Colon (tissue), 2 donors: ENCODE results near the gene HOXB3.

Experiments
- FAIRE-seq: peaks from 2 replicates; lab custom pipeline; 2012; peaks lifted over from hg19 to GRCh38; lab: Jason Lieb, UNC
- donor health status: control.
- donor health status: control.

HOXB3 gene

DNA sequence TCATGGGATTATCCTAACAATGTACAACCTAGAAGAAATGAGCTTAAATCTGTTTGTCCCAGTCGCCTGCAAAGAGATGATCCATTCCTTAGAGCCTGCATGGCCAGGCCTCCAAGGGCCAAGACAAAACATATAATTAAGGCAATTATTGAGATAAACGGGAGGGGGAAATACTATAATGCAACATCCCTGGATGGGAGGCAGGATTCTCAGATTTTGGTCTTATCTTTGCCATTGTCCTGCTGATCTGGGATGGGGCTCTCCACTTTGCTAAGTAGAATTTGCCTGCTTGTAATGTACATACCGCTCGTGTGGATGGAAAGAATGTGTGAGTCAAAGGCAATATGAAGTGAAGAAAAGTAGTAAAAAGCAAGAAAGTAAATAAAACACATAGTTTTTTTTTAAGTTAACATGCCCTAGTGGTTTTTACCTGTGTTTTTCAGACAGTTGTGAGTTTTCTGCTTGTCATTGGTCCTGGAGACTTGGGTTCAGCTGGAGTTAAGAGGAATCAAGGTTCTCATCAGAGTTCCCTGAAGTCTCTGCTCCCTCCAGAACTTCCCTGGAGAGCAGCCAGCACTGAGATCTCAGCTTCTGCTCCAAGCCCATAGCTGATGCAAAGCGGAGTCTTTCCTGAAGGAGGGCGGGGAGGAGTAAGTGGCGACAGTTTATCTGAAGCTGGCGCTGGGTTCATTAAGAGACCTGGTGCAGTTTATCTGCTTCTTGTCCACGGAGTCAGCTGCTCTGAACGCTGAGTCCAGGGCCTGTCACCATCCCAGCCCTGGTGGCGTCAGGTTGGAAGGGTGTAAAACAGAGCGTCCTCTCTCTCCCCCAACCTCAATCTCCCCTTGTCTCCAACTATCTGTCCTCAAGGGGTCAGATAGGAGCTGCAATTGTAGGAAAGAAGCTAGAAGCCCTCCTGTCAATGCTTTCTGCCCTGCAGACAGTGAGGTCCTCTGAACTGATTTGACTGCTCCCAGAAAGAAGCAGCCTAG lies 89.3 kb downstream of the HOXB3 start:
- no peak for FAIRE-seq

DNA sequence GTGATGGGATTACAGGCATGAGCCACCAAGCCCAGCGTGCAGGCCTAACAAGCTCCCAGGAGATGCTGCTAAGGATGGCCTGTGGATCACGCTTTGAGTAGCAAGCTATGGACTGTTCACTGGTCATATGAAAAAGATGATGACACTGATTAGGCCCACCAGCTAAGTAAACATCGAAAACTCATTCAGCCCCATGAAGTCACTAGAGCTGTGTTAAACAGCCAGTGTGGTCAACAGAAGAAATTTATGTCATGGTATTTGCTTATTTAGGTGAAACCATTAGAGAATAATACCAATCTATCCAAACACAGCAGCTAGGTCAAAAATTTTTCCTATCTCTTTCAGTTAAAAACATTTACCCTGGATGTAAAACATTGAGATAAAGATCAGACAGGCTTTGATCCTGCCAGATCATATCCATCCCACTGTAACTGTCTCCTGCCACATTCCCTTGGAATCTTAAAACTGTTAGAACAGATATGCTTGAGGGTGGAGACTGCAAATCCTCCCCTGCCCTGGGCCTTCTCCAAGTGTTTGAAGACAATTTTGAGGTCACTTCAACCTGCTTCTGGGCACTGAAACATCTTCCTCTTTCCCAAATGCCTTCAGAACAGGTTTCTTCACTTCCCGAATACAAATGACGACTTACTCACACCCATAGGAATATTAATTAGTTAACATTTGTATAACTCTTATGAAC lies 90.2 kb downstream of the HOXB3 start:
- FAIRE-seq: no peak

DNA sequence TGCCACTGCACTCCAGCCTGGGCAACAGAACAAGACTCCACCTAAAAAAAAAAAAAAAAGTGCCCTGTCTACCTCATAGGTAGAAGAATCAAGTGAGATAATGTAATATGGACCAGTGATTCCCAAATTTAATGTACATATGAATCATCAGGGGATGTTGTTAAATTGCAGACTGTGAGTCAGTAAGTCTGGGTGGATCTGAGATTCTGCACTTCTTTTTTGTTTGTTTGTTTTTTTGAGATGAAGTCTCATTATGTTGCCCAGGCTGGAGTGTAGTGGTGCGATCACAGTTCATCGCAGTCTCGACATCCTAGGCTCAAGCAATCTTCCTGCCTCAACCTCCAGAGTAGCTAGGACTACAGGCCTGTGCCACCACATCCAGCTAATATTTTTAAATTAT lies 90.8 kb downstream of the HOXB3 start:
- FAIRE-seq: no peak
